Measurements from ENCODE around the gene EBF3. TPM values are rescaled to one million over a fixed set of nuclear protein-coding genes. Genes with fewer than 3 reads are reported as not detected.

The EBF3 gene
- total and polyA plus RNA-seq, 11 donors: 3.6 to 8.8 (median 5.4) TPM

GRCh38 chr10:129857242-129857960, 106.7 kb downstream of the EBF3 start:
- no peak for DNase-seq
- no peak overlapping the region for H3K4me3 ChIP-seq
- peaks cover 0 to 64% (median 12%) of the 10 kb centered on the region in 9 donors for H3K36me3 ChIP-seq
- peaks cover 0 to 5% (median 0%) of the 10 kb centered on the region in 12 donors for H3K4me1 ChIP-seq
- peaks cover 0 to 3% (median 0%) of the 10 kb centered on the region in 9 donors for H3K27me3 ChIP-seq
- ATAC-seq: no peak
- intact Hi-C loops (cut with DNase I): loop anchor here in 3 of 10 donors (10.0 kb wide), 2 partner anchors 107 to 823 kb away; partner anchors contain the start of gene EBF3 (in 1 of the 3)
- H3K9me3 ChIP-seq: peaks cover 0 to 17% (median 2%) of the 10 kb centered on the region in 12 donors
- H3K27ac ChIP-seq: no peak overlapping the region
- TF ChIP-seq, protein P1, sequence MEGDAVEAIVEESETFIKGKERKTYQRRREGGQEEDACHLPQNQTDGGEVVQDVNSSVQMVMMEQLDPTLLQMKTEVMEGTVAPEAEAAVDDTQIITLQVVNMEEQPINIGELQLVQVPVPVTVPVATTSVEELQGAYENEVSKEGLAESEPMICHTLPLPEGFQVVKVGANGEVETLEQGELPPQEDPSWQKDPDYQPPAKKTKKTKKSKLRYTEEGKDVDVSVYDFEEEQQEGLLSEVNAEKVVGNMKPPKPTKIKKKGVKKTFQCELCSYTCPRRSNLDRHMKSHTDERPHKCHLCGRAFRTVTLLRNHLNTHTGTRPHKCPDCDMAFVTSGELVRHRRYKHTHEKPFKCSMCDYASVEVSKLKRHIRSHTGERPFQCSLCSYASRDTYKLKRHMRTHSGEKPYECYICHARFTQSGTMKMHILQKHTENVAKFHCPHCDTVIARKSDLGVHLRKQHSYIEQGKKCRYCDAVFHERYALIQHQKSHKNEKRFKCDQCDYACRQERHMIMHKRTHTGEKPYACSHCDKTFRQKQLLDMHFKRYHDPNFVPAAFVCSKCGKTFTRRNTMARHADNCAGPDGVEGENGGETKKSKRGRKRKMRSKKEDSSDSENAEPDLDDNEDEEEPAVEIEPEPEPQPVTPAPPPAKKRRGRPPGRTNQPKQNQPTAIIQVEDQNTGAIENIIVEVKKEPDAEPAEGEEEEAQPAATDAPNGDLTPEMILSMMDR (IDR thresholded peaks at IDR 0.05): no peak
- no peak for TF ChIP-seq POLR2A (IDR thresholded peaks at IDR 0.05)
- 96 to 98% (median 97%) methylated on average over 19 of the region's 19 CpGs for WGBS, 4 donors

DNA sequence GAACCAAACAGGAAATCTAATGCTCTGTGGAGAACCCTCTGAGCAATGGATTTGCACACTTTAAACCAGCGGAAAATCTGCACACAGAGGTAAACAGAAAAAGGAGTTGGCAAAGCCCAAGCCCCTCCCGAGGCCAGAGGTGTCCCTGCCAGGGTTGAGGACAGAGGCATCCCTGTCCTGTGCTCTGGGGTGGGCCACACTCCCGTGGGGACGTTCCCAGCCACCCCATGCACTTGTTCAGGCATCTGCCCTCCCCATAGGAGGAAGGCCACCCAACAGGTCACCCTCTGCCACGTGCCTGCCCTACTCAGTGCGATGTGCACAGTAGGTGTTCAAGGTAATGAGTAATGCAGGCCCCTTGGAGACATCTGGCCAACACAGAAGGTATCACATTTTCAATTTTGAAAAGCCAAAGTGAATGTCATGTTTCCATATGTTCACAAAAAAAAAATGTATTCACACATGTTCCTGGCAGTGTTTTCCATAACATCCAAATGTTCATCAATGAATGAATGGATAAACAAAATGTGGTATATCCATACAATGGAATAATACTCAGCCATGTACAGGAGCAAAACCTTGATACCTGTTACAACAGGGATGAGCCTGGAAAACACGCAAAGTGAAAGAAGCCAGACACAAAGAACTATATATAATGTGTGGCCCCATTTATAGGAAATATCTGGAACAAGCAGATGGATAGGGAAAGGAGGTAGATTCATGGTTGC, 108.1 kb downstream of the EBF3 start:
- Histone ChIP-seq H3K27me3 (peaks cover 0 to 3% (median 0%) of the 10 kb centered on the region in 9 donors), H3K36me3 (peaks cover 0 to 58% (median 12%) of the 10 kb centered on the region in 9 donors), H3K4me1 (peaks cover 0 to 5% (median 0%) of the 10 kb centered on the region in 12 donors), H3K4me3 (no peak overlapping the region), H3K9me3 (peaks cover 0 to 17% (median 2%) of the 10 kb centered on the region in 12 donors), H3K27ac (no peak overlapping the region)
- intact Hi-C loops (cut with DNase I): loop anchor here in 3 of 10 donors (10.0 kb wide), 2 partner anchors 109 to 821 kb away; partner anchors contain the start of gene EBF3 (in 1 of the 3)
- DNase-seq (no peak), ATAC-seq (no peak)
- no peak for TF ChIP-seq POLR2A (IDR thresholded peaks at IDR 0.05)
- TF ChIP-seq, protein P1 (IDR thresholded peaks at IDR 0.05): no peak
- WGBS, 4 donors: 78 to 89% (median 84%) methylated on average over 7 of the region's 7 CpGs

GRCh38 chr10:129854796-129855705, 109.0 kb downstream of the EBF3 start:
- Histone ChIP-seq H3K4me3 (no peak overlapping the region), H3K9me3 (peaks cover 0 to 17% (median 2%) of the 10 kb centered on the region in 12 donors), H3K36me3 (peaks cover 0 to 54% (median 12%) of the 10 kb centered on the region in 9 donors), H3K27me3 (peaks cover 0 to 3% (median 0%) of the 10 kb centered on the region in 9 donors), H3K27ac (no peak overlapping the region), H3K4me1 (peaks cover 0 to 5% (median 0%) of the 10 kb centered on the region in 12 donors)
- intact Hi-C loops (cut with DNase I): loop anchor here in 3 of 10 donors (10.0 kb wide), 2 partner anchors 110 to 820 kb away; partner anchors contain the start of gene EBF3 (in 1 of the 3)
- ATAC-seq (no peak), DNase-seq (no peak)
- no peak for TF ChIP-seq POLR2A (IDR thresholded peaks at IDR 0.05)
- TF ChIP-seq, protein P1 (IDR thresholded peaks at IDR 0.05): no peak
- 83 to 90% (median 87%) methylated on average over 31 of the region's 31 CpGs for WGBS, 4 donors
